Measurements from ENCODE around the gene NKAIN2.

Gene NKAIN2

DNA sequence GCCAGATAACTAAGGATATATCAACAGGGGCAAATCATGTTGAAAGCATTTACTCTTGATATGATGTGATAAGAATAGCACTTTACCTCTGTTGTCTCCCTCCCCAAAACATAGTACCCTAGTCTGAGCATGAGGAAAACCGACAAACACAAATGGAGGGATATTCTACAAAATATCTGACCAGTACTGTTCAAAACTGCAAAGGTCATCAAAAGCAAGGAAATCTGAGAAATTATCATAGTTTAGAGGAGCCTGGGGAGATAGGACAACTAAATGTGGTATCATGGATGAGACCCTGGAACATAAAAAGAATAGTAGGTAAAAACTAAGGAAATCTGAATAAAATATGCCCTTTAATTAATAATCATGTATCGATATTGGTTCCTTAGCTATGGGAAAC lies 675.2 kb downstream of the NKAIN2 start:
- Mint-ChIP-seq H3K9me3 (no peaks in the 10 kb centered on the region), H3K4me3 (no peak overlapping the region), H3K27me3 (no peaks in the 10 kb centered on the region), H3K36me3 (no peaks in the 10 kb centered on the region), H3K27ac (no peak overlapping the region), H3K4me1 (no peaks in the 10 kb centered on the region)

- H3K27ac Mint-ChIP-seq, result no peak overlapping the region
- H3K9me3 Mint-ChIP-seq, result no peaks in the 10 kb centered on the region
- H3K27me3 Mint-ChIP-seq, result no peaks in the 10 kb centered on the region
- H3K4me3 Mint-ChIP-seq, result no peak overlapping the region
- H3K36me3 Mint-ChIP-seq, result no peaks in the 10 kb centered on the region
- H3K4me1 Mint-ChIP-seq, result no peaks in the 10 kb centered on the region
These were observed 676.3 kb downstream of the NKAIN2 start for GRCh38 chr6:124479991-124480430.

- no peaks in the 10 kb centered on the region for H3K36me3 Mint-ChIP-seq
- no peaks in the 10 kb centered on the region for H3K4me1 Mint-ChIP-seq
- H3K27ac Mint-ChIP-seq, result no peak overlapping the region
- H3K9me3 Mint-ChIP-seq, result no peaks in the 10 kb centered on the region
- H3K4me3 Mint-ChIP-seq, result no peak overlapping the region
- no peaks in the 10 kb centered on the region for H3K27me3 Mint-ChIP-seq
These were observed 678.4 kb downstream of the NKAIN2 start for GRCh38 chr6:124482071-124482491.

GRCh38 chr6:124487623-124488431 lies 684.2 kb downstream of the NKAIN2 start:
- Mint-ChIP-seq H3K27ac (no peak overlapping the region), H3K4me1 (no peaks in the 10 kb centered on the region), H3K4me3 (no peak overlapping the region), H3K27me3 (no peaks in the 10 kb centered on the region), H3K36me3 (no peaks in the 10 kb centered on the region), H3K9me3 (no peaks in the 10 kb centered on the region)

DNA sequence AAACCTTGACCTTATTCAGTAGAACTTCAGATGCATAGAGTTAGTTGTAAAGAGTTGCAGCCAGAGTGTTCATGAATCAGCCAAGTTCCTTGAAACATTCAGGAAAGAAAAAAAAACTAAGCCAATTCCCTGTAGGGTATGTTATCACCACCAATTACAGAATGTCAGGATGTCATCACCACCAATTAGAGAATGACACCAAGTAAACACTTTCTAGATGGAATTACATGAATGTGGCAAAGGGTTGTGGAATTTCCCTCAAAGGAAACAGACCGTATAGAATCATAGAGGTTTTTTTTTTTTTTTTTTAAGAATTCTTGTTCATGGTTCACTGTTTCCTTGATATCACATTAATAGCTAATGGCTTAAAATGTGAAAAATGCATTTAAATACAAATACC lies 686.5 kb downstream of the NKAIN2 start:
- Mint-ChIP-seq H3K4me3 (no peak overlapping the region), H3K36me3 (no peaks in the 10 kb centered on the region), H3K27ac (no peak overlapping the region), H3K27me3 (no peaks in the 10 kb centered on the region), H3K4me1 (no peaks in the 10 kb centered on the region), H3K9me3 (peaks cover 4% of the 10 kb centered on the region)

DNA sequence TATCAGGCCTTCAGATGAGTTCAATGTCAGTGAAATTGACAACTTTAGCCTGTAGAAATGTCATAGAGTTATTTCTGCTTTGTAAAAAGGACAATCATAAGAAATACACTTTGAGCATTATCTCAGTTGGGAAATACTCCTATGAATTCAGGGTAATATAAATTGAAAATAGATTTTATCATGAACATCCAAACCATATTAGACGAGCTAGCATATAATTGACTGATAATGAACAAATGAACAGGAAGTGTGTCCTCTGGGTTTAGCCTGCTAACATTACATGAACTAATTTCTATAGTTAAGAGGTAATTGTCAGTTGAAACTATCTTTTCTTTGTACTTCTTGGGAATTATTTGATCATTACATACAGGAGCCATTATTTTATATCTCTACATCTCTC lies 689.6 kb downstream of the NKAIN2 start:
- Mint-ChIP-seq H3K36me3 (no peaks in the 10 kb centered on the region), H3K27ac (no peak overlapping the region), H3K4me1 (no peaks in the 10 kb centered on the region), H3K27me3 (no peaks in the 10 kb centered on the region), H3K4me3 (no peak overlapping the region), H3K9me3 (peaks cover 4% of the 10 kb centered on the region)

- Mint-ChIP-seq H3K4me3 (no peak overlapping the region), H3K27ac (no peak overlapping the region), H3K27me3 (no peaks in the 10 kb centered on the region), H3K9me3 (peaks cover 4% of the 10 kb centered on the region), H3K4me1 (no peaks in the 10 kb centered on the region), H3K36me3 (no peaks in the 10 kb centered on the region)
These were observed 691.4 kb downstream of the NKAIN2 start for GRCh38 chr6:124494956-124495664.

- no peaks in the 10 kb centered on the region for H3K36me3 Mint-ChIP-seq
- H3K9me3 Mint-ChIP-seq, result peaks cover 4% of the 10 kb centered on the region
- H3K4me3 Mint-ChIP-seq, result no peak overlapping the region
- H3K27me3 Mint-ChIP-seq, result no peaks in the 10 kb centered on the region
- H3K4me1 Mint-ChIP-seq, result no peaks in the 10 kb centered on the region
- H3K27ac Mint-ChIP-seq, result no peak overlapping the region
These were observed 692.1 kb downstream of the NKAIN2 start for GRCh38 chr6:124495665-124496190.

DNA sequence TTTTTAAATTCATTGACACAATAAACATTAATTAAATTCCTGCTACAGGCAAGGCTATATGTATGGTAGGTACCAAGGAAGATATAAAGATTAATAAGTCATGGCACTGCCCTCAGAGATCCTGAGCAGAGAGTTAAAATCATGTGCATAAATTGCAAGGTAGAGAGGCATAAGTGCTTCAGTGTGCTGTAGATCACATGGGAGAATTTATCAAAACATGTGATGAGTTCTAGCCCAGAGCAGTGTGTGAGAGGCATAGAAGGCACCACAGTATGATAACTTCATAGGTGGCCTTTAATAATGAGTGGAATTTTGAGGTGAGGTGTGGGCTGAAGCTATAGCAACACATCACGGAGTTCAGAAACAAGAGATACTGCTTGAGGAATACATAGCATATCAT lies 692.7 kb downstream of the NKAIN2 start:
- Mint-ChIP-seq H3K9me3 (peaks cover 4% of the 10 kb centered on the region), H3K27me3 (no peaks in the 10 kb centered on the region), H3K27ac (no peak overlapping the region), H3K4me1 (no peaks in the 10 kb centered on the region), H3K36me3 (no peaks in the 10 kb centered on the region), H3K4me3 (no peak overlapping the region)

DNA sequence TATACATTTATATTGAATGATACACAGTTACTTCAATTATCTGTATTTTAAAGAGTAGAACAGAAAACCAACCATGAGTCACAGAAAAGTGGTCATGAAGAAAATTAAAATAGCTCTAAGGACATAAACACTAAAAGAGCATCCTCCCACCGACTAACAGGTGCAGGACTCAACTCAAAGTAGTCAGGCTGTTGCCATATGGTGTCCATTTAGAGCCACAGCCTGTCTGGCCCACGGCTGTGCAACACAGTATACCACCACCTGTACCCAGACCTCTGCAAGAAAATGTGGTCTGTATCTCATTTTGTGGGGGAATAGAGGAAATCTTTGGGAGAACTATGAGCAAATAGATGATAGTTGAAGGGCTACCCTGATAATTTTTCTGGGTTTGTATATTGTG lies 708.8 kb downstream of the NKAIN2 start:
- H3K27ac Mint-ChIP-seq, result no peak overlapping the region
- no peaks in the 10 kb centered on the region for H3K36me3 Mint-ChIP-seq
- H3K27me3 Mint-ChIP-seq, result no peaks in the 10 kb centered on the region
- no peaks in the 10 kb centered on the region for H3K4me1 Mint-ChIP-seq
- H3K4me3 Mint-ChIP-seq, result no peak overlapping the region
- peaks cover 4% of the 10 kb centered on the region for H3K9me3 Mint-ChIP-seq

- H3K27ac Mint-ChIP-seq, result no peak overlapping the region
- H3K4me1 Mint-ChIP-seq, result no peaks in the 10 kb centered on the region
- H3K4me3 Mint-ChIP-seq, result no peak overlapping the region
- no peaks in the 10 kb centered on the region for H3K27me3 Mint-ChIP-seq
- no peaks in the 10 kb centered on the region for H3K36me3 Mint-ChIP-seq
- peaks cover 4% of the 10 kb centered on the region for H3K9me3 Mint-ChIP-seq
These were observed 713.7 kb downstream of the NKAIN2 start for GRCh38 chr6:124517339-124517738.

GRCh38 chr6:124520514-124520913 lies 716.8 kb downstream of the NKAIN2 start:
- H3K4me1 Mint-ChIP-seq, result no peaks in the 10 kb centered on the region
- no peaks in the 10 kb centered on the region for H3K36me3 Mint-ChIP-seq
- no peaks in the 10 kb centered on the region for H3K27me3 Mint-ChIP-seq
- H3K4me3 Mint-ChIP-seq, result no peak overlapping the region
- H3K27ac Mint-ChIP-seq, result no peak overlapping the region
- no peaks in the 10 kb centered on the region for H3K9me3 Mint-ChIP-seq

- Mint-ChIP-seq H3K4me1 (no peaks in the 10 kb centered on the region), H3K27me3 (no peaks in the 10 kb centered on the region), H3K4me3 (no peak overlapping the region), H3K9me3 (no peaks in the 10 kb centered on the region), H3K27ac (no peak overlapping the region), H3K36me3 (no peaks in the 10 kb centered on the region)
These were observed 718.7 kb downstream of the NKAIN2 start for GRCh38 chr6:124522335-124522734.

DNA sequence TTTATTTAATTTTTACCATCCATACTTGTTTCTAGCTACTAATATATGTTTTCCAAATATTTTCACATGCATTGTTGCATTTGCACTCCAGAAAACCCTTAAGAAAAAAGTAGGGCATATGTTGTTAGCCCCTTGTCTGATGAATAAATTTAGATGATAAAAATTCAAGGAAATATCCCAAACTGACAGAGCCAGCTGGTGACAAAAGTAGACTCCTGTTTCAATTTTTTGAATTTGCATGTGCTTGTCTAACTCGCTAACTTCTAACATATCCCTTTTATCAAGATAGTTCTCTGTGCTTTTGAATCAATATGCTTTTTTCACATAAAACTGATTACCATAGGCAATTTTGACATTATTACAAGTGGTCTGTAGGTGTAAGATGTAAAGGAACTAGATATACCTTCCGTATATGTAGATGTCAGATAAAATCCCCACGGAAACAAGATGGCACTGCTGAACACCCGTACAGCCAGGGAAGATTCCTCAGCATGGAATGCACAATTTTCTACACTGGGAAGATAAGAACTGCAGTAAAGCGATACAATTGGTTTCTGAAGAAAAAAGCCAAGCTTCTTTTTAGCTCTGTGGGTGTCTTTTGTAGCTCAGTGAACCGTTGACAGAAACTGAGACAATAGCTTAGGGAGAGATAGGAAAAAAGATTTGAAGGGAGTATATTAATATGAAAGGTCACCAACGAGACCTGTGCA lies 721.0 kb downstream of the NKAIN2 start:
- H3K36me3 Mint-ChIP-seq, result no peaks in the 10 kb centered on the region
- H3K4me1 Mint-ChIP-seq, result no peaks in the 10 kb centered on the region
- no peaks in the 10 kb centered on the region for H3K27me3 Mint-ChIP-seq
- no peak overlapping the region for H3K4me3 Mint-ChIP-seq
- H3K9me3 Mint-ChIP-seq, result no peaks in the 10 kb centered on the region
- H3K27ac Mint-ChIP-seq, result no peak overlapping the region

GRCh38 chr6:124530926-124531325 lies 727.3 kb downstream of the NKAIN2 start:
- Mint-ChIP-seq H3K27me3 (no peaks in the 10 kb centered on the region), H3K27ac (no peak overlapping the region), H3K36me3 (no peaks in the 10 kb centered on the region), H3K4me3 (no peak overlapping the region), H3K4me1 (no peaks in the 10 kb centered on the region), H3K9me3 (peaks cover 4% of the 10 kb centered on the region)

- Mint-ChIP-seq H3K36me3 (no peaks in the 10 kb centered on the region), H3K9me3 (peaks cover 4% of the 10 kb centered on the region), H3K27ac (no peak overlapping the region), H3K4me1 (no peaks in the 10 kb centered on the region), H3K4me3 (no peak overlapping the region), H3K27me3 (no peaks in the 10 kb centered on the region)
These were observed 731.6 kb downstream of the NKAIN2 start for GRCh38 chr6:124535299-124535698.
